ENCODE data around the gene TNFRSF18.
"Not testable (repeated sequence)": the region's sequence is repeated elsewhere in the genome, so short reads cannot be mapped to it uniquely, and the experiment has no call there.

The TNFRSF18 gene

DNA sequence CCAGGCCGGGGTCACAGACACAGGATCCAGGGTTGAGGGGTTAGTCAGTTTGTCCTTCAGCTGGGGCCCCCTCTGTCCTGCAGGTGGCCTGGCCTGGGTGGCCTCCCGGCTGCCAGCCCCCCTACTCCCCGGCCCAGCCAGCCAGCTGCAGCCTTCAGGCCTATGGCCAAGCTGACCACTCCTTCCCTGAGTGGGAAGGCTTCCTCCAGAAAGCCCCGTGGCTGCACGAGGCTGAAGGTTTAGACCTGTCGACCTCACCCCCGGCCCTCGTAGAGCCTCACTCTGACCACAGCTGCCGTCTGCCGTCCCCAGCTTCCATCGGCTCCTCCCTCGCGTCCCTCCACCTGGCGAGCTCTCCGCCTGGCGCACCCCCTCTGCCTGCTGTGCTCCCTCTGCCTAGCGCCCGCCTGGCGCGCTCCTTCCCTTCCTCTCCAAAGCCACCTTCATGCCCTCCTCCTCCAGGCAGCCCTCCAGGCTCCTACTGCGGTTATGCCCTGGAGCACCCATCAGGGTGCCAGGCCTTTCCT is 23.1 kb downstream of the TNFRSF18 start:
- Mint-ChIP-seq H3K4me3 (peak overlapping the region in 1 of 2 donors; percentile 62), H3K27me3 (peaks cover 23% of the 10 kb centered on the region), H3K9me3 (no peaks in the 10 kb centered on the region), H3K27ac (no peak overlapping the region), H3K4me1 (peaks cover 19% of the 10 kb centered on the region)
- DNase-seq (no peak), ATAC-seq (no peak)

DNA sequence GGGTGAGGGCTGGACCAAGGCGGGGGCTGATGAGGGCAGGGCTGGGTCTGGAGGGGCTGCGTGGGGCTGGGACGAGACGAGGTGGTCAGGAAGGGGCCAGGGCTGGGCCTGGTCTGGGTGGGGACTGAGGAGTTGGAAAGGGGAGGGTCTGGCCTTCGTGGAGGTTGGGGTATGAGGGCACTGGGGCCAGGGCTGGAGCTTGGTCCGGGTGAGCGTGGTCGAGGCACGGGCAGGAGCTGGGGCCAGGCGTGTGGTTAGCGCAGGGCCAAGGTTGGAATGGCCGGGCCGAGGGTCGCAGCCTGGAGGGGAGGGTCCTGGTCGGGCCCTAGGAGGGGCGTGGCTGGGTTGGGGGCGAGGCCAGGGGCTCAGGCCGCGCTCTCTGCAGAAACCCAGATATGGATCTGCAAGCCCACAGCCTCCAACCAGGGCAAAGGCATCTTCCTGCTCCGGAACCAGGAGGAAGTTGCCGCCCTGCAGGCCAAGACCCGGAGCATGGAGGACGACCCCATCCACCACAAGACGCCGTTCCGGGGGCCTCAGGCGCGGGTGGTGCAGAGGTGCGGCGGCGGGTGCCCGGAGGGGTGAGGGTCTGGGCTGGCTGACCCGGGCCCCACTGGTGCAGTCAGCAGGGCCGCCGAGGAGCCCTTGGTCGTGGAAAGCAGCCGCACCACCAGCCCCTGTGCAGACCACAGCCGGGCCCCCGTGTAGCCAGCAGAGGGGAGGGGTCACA is 23.7 kb downstream of the TNFRSF18 start:
- H3K9me3 Mint-ChIP-seq: no peaks in the 10 kb centered on the region
- no peak overlapping the region for H3K4me3 Mint-ChIP-seq
- H3K4me1 Mint-ChIP-seq: peaks cover 19% of the 10 kb centered on the region
- ATAC-seq (no peak), DNase-seq (no peak)
- H3K27me3 Mint-ChIP-seq: peaks cover 23% of the 10 kb centered on the region
- no peak overlapping the region for H3K27ac Mint-ChIP-seq

DNA sequence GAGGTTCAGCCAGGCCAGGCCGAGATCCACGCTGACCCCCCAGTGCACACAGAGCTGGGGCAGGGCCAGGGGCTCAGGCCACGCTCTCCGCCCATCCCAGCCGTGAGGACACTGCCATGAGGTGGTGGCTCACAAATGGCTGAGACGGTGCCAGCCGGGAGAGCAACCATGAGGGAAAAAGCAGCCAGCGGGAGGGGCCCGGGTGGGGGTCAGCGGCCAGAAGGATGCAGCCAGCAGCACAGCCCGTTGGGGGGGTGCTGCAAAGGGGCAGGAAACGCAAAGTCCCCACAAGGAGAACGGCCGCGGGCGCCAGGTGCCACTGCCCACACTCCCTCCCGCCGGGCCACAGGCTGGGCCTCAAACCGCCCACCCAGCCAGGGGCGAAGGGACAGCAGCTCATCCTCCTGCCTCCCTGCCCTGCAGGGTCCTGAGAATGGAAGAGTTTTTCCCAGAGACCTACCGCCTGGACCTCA is 24.4 kb downstream of the TNFRSF18 start:
- Mint-ChIP-seq H3K27me3 (peaks cover 26% of the 10 kb centered on the region), H3K9me3 (no peaks in the 10 kb centered on the region), H3K27ac (no peak overlapping the region), H3K4me1 (peaks cover 19% of the 10 kb centered on the region), H3K4me3 (peak overlapping the region in 1 of 2 donors; percentile 31)
- no peak for DNase-seq
- ATAC-seq: no peak

DNA sequence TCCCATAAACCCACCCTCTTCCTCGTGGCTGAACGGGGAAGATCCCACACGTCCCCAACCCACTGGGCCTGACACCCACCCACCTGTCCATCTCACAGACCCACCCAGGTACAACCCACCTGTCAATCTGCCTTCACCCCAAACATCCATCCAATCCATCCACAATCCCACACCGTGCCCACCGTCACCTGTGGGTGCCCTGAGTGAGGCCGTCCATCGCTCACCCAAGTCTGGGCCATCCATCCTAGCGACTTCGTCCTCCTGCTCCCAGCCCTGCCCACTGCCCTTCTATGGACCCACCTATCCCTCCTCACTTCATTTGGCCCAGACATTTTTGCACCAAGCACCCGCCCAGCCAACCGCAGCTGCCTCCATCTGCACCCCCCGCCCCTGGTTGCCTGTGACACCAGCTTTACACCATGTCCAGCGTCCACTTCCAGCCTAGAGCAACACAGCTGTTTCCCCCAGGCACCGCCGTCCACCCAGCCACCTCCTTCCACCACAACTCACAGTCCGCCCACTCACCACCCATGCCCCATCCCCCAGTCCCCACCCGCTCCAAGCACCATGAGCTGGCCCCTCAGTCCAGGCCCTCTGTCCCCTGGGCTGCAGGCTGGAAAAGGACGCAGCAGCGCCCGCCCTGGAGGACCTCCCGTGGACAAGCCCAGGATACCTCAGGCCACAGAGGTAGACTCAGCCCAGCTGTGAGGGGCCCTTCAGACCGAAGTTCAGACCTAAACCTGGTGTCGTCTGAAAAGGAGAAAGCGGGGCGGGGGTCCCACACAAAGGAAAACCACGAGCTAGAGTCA is 25.1 kb downstream of the TNFRSF18 start:
- Mint-ChIP-seq H3K4me3 (no peak overlapping the region), H3K4me1 (peaks cover 19% of the 10 kb centered on the region), H3K27ac (peak overlapping the region in 1 of 2 donors; percentile 91), H3K9me3 (no peaks in the 10 kb centered on the region), H3K27me3 (peaks cover 32% of the 10 kb centered on the region)
- no peak for DNase-seq
- no peak for ATAC-seq

DNA sequence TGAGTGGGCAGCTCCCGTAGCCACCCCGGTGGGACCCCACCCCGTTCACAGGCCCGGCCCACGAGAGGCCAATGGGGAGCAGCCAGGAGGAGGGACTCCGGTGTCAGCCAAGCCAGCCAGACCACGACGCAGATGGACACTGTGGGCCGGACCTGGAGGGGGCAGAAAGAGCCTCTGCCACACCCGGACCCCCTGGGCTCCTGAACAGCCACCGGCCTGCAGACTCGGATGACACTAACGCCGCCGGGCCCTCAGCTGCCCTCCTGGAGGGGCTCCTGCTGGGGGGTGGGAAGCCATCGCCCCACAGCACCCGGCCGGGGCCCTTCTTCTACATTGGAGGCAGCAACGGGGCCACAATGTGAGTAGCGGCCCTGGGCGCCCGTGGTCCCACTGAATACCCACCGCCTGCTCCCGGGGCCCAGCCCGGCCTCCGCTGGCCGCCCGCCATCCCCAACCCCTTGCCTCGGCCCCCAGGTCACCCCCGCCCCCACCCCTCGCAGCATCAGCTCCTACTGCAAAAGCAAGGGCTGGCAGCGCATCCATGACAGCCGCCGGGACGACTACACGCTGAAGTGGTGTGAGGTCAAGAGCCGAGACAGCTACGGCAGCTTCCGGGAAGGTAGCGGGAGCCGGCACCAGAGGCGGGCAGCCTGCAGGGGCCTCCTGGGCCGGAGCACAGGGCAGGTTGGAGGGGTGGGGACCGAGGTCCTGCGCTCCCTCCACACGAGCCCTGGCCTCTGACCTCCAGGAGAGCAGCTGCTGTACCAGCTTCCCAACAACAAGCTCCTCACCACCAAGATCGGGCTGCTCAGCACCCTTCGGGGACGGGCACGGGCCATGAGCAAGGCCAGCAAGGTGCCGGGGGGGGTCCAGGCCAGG is 26.2 kb downstream of the TNFRSF18 start:
- Mint-ChIP-seq H3K27ac (no peak overlapping the region), H3K4me3 (no peak overlapping the region), H3K4me1 (peaks cover 19% of the 10 kb centered on the region), H3K9me3 (no peaks in the 10 kb centered on the region), H3K27me3 (peaks cover 43% of the 10 kb centered on the region)
- DNase-seq: no peak
- ATAC-seq: peak; percentile 29

DNA sequence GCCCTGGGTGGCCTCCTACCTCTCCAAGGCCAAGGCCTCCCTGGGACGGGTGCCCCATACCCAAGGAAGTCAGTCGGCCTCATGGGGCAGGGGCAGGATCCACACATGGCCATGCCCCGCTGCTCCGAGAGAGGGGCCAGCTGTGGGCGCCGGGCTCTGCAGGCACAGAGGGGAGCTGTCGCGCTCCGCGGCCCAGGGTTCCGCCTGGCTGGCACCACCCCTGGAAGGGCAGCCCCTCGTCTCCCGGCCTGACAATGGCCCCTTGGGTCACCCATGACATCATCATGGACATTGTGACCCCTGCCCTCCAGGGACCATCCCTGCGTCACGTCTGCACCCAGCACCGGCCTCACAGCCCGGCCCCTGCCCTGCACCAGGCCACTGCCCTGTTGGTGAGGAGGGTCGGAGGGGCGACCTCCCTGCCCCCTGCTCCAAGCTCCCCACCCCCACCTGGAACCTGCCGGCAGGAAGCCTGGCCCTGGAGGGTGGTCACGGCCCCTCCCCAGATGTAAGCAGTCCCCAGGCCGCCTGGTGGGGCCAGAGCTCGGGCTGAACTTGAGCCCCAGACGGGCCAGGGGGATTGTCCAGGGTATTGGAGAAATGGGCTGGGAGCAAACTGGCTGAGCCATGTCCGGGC is 26.9 kb downstream of the TNFRSF18 start:
- Mint-ChIP-seq H3K4me3 (no peak overlapping the region), H3K27me3 (peaks cover 43% of the 10 kb centered on the region), H3K4me1 (peaks cover 19% of the 10 kb centered on the region), H3K27ac (no peak overlapping the region), H3K9me3 (no peaks in the 10 kb centered on the region)
- DNase-seq: no peak
- ATAC-seq: peak; percentile 19

DNA sequence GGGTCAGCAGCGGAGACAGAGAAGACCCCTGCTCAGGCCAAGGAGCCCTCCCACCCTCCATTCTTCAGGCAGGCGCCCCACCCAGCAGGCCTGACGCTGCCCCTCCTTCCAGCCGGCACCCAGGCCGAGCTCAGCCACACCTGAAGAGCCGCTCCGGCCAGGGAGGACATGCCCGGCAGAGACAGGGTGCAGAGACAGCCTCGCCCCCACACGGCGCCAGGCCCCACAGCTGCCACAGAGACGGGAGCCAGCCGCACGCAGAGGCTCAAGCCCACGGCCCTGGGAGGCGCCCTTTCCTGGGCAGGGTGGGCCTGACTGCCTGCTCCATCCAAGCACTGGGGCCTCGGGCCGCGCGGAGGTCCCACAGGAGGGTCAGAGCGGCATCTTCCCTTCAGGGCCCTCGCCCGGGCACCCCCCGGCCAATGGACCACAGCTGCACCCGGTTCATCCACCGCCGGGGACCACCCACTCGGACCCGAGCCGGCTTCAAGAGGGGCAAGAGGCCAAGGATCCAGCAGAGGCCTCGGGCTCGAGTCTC is 27.5 kb downstream of the TNFRSF18 start:
- Mint-ChIP-seq H3K4me1 (peaks cover 19% of the 10 kb centered on the region), H3K27ac (no peak overlapping the region), H3K9me3 (no peaks in the 10 kb centered on the region), H3K4me3 (no peak overlapping the region), H3K27me3 (peaks cover 43% of the 10 kb centered on the region)
- no peak for ATAC-seq
- no peak for DNase-seq

DNA sequence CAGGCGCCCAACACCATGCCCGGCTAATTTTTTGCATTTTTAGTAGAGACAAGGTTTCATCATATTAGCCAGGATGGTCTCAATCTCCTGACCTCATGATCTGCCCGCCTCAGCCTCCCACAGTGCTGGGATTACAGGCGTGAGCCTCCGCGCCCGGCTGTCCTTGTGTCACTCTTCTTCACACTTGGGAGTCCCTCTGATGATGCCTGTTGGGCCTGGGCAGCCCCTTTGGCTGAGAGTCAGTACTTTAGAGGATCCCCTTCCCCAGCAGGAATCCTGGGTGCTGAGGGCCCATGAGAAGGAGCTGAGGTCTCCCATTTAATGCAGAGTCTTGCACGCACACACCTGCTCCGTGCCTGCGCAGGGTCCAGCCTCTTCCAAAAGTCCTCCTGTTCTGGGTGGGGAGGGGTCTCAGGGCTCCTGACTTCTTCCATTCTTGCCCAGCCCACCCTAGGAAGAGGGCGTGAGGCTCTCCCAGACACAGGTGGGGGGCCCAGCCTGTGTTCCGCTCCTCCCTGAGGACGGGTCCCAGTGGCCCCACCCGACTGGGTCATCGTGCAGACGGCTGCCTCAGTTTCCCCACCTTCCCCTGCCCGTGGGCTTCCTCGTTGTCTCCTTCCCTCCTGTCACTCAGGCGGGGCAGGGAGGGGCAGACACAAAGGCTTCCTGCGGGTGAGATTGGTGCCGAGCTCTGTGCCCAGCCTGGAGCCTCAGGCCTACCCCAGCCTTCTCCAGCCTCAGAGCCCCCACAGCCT is 28.8 kb downstream of the TNFRSF18 start:
- H3K27me3 Mint-ChIP-seq: peaks cover 40% of the 10 kb centered on the region
- peaks cover 20% of the 10 kb centered on the region for H3K4me1 Mint-ChIP-seq
- H3K9me3 Mint-ChIP-seq: no peaks in the 10 kb centered on the region
- no peak overlapping the region for H3K4me3 Mint-ChIP-seq
- no peak for ATAC-seq
- no peak for DNase-seq
- H3K27ac Mint-ChIP-seq: no peak overlapping the region

DNA sequence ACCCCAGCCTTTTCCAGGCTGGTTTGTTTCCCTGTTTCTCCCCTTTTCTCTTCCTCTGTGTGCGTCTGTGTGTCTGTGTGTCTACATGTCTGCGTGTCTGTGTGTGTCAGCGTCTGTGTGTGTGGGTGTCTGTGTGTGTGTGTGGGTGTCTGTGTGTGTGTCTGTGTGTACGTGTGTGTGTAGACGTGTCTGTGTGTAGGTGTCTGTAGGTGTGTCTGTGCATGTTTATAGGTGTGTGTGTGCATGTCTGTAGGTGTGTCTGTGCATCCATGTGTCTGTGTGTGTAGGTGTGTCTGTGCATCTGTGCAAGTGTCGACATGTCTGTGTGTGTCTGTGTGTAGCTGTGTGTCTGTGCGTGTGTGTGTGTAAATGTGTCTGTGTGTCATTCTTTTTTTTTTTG is 29.5 kb downstream of the TNFRSF18 start:
- H3K4me1 Mint-ChIP-seq: peaks cover 20% of the 10 kb centered on the region
- H3K27me3 Mint-ChIP-seq: peaks cover 40% of the 10 kb centered on the region
- no peak overlapping the region for H3K4me3 Mint-ChIP-seq
- no peak for ATAC-seq
- H3K9me3 Mint-ChIP-seq: no peaks in the 10 kb centered on the region
- no peak overlapping the region for H3K27ac Mint-ChIP-seq
- DNase-seq: no peak

DNA sequence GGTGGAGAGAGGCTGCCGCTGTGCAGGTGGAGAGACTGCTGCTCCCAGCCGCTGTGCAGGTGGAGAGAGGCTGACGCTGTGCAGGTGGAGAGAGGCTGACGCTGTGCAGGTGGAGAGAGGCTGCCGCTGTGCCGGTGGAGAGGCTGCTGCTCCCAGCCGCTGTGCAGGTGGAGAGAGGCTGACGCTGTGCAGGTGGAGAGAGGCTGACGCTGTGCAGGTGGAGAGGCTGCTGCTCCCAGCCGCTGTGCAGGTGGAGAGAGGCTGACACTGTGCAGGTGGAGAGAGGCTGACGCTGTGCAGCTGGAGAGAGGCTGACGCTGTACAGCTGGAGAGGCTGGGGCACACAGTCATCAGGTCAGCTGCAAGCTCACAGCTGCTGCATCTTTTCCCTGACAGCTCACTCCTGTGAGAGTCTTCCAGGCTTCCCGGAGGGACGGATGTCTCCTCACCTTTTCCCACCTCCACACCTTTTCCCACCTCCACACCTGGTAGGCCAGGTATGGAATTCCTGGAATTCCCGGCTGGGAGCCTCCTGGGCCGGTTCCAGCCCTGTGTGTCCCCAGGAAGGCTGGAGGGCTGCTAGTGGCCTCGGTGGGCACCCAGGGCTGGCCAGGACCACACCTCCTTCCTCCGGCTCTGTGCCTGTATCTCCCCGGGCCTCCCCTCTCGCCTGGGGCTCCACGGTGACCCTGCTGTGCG is 30.2 kb downstream of the TNFRSF18 start:
- not testable (repeated sequence) for H3K4me3 Mint-ChIP-seq, H3K9me3 Mint-ChIP-seq, H3K27ac Mint-ChIP-seq, ATAC-seq, DNase-seq
- Mint-ChIP-seq H3K4me1 (peaks cover 23% of the 10 kb centered on the region), H3K27me3 (peaks cover 35% of the 10 kb centered on the region)

DNA sequence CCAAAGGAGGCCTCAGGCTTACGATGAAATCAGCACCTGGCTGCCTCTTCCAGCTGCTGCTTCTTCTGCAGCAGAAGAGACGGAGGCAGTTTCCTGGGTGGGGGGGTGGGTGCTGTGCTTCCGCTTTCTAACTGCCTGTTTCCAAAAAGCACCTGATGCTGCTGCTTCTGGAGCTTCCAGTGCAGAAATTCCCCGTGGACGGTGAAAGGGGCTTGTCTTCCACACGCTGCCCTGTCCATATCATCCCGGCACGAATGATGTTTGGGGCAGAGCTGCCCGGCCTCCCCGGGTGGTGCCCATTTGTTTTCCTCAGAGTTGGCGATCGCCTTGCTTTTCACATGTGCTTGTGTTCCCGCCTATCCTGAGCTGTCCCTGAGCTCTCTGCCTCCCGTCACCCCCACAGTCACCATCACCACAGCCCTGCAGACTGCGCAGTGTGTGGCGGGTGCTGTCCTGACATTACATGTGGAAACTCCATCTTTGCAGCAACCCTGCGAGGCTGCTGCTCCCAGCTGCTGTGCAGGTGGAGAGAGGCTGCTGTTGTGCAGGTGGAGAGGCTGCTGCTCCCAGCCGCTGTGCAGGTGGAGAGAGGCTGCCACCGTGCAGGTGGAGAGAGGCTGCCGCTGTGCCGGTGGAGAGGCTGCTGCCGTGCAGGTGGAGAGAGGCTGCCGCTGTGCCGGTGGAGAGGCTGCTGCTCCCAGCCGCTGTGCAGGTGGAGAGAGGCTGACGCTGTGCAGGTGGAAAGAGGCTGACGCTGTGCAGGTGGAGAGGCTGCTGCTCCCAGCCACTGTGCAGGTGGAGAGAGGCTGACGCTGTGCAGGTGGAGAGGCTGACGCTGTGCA is 30.9 kb downstream of the TNFRSF18 start:
- DNase-seq (no peak), ATAC-seq (no peak)
- peaks cover 36% of the 10 kb centered on the region for H3K27me3 Mint-ChIP-seq
- H3K4me1 Mint-ChIP-seq: peaks cover 31% of the 10 kb centered on the region
- H3K4me3 Mint-ChIP-seq: no peak overlapping the region
- no peak overlapping the region for H3K27ac Mint-ChIP-seq
- H3K9me3 Mint-ChIP-seq: no peaks in the 10 kb centered on the region

DNA sequence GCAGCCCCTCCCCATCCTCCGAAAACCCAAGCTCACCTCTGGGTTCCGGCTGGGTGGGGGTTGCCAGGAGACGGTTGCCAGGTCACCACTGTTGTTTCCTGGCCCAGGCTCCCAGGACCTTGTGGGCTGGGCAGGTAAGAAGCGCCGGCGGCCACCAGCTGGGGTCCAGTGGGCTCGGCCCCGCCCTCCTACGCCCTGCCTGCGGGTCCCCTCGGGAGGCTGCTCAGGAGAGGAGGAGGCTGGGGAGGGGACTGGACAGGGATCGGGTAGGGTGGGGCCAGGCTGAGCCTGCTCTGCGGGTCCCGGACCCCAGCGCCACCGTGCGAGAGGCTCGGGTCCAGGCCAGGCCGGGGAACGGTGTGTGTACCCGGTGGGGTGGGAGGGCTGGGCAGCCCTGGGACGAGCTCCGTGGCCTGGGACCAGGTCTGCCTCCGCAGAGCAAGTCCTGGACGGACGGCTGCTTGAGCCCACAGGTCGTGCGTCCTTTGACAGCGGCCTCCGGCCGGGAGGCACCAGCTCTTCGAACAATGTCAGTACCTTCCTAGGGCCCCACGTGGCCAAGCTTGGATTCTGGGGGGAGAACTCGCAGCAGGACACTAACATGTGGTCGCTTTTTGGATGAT is 32.5 kb downstream of the TNFRSF18 start, which contains the start of gene TTLL10:
Gene TTLL10 (plus strand): TSS at position 88 of the 623 bp plus-strand sequence. CDS start 5,336 bp downstream, outside the sequence.
- Mint-ChIP-seq H3K27ac (peak within 1 kb of the TSS in 1 of 2 donors; percentile 48), H3K9me3 (no peaks in the 10 kb centered on the region), H3K4me1 (peaks cover 39% of the 10 kb centered on the region), H3K27me3 (peaks cover 44% of the 10 kb centered on the region), H3K4me3 (peak within 1 kb of the TSS; percentile 15 to 57)
- ATAC-seq (peak; percentile 71), DNase-seq (peak in 1 of 2 donors; percentile 68)
